Activated CD4-positive, CD25-positive, alpha-beta regulatory T cell (primary cell): ENCODE data around the gene SLC9A4.
"Not testable (repeated sequence)": the region's sequence is repeated elsewhere in the genome, so short reads cannot be mapped to it uniquely, and the experiment has no call there.

Experiments
- DNase-seq, 4 experiments: peaks; one replicate each; lab custom pipeline; 2025; lab: John Stamatoyannopoulos, UW

Gene SLC9A4

DNA sequence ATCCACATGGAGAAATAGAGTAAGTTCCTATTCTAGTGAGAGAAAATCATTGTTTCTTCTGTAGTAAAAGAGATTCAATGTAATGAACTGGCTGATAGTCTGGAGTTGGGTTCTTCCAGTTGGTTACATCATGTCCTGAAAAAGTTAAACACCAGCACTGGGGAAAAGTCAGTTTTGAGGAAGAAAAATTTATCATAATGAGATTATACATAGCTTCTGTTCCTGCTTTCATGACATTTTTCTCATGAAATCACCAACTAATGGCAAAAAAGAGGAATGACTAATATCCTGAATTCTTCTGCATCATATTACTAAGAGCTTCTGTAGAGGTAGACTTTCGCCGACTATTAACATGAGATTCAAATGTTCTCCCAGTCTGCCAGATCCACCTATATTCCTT is 77.1 kb downstream of the SLC9A4 start:
- DNase-seq: no peak

DNA sequence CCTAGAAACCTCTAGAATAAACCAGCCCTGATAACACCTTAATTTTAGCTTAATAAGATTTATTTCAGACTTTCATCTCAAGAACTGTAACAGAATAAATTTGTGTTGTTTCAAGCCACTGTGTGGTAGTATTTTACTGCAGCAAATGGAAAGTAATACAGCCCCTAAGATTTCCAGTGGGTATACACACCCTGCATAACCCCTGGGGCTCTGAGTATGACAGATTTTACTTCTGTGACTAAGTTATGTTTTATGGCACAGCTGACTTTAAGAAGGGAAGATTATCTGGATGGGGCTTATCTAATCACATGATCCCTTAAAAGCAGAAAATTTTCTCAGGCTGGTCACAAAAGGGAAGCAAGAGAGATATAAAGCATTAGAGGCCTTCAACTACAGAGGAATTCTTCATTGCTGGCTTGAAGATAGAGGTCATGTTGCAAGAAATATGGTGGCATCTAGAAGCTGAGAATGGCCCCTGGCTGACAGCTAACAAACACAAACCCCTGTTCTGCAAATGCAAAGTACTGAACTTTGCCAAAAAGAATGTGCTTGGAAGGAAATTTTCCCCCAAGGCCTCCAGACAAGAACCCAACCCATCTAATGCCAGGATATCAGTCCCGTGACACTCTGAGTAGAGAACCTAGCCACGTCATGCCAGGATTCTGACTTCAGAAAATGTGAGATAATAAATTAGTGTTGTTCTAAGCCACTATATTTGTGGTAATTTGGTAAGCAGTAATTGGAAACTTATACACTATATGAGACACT is 78.5 kb downstream of the SLC9A4 start:
- no peak for DNase-seq

DNA sequence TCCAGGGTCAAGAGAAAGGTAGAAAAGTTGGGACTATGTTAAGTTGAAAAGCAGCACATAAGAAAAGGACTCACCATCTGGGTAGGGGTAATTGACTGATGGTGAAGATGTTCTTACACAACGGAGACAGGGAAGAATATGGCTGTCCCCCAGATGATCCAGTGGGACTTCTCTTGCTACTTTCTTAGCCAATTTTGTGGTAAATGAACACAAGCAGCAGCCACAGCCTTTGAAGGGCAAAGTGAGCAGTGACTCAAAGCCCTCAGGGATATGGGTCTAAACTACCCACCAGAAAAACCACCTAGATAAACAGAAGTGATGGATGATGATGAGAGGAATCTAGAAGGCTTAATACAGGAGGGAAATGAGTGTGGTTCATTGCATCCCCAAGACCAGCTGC is 80.6 kb downstream of the SLC9A4 start:
- DNase-seq: no peak

DNA sequence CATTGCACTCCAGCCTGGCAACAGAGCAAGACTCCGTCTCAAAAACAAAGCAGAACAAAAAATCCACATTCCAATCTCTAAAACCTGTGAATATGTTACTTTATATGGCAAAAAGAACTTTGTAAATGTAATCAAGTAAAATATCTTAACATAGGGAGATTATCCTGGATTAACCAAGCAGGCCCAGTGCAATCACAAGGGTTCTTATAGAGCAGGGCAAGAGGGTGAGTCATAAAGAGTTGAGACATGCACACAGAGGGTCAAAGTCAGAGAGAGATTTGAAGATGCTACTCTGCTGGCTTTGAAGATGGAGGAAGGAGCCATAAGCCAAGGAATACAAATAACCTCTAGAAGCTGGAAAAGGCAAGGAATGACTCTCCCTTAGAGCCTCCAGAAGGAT is 85.4 kb downstream of the SLC9A4 start:
- no peak for DNase-seq

DNA sequence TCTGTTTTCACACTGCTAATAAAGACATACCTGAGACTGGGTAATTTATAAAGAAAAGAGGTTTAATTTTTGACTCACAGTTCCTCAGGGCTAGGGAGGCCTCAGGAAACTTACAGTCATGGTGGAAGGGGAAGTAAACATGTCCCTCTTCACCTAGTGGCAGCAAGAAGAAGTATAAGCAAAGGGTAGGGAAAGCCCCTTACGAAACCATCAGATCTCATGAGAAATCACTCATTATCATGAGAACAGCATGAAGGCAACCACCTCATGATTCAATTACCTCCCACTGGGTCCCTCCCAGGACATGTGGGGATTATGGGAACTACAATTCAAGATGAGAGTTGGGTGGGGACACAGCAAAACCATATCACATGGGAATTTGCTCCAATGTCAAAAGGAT is 89.5 kb downstream of the SLC9A4 start:
- DNase-seq: not testable (repeated sequence)

DNA sequence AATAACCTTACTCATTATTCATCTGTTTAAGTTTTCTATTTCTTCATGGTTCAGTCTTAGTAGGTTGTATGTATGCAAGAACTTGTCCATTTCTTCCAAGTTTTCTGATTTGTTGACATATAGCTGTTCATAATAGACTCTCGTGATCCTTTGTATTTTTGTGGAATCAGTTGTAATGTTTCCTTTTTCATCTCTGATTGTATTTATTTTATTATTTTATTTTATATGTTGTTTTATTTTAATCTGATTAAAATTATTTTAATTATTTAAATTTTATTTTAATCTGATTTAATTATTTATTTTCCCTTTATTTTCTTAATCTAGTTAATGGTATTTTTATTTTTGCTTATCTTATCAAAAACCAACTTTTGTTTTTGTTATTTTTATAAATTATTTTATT is 102.9 kb downstream of the SLC9A4 start:
- DNase-seq: no peak

DNA sequence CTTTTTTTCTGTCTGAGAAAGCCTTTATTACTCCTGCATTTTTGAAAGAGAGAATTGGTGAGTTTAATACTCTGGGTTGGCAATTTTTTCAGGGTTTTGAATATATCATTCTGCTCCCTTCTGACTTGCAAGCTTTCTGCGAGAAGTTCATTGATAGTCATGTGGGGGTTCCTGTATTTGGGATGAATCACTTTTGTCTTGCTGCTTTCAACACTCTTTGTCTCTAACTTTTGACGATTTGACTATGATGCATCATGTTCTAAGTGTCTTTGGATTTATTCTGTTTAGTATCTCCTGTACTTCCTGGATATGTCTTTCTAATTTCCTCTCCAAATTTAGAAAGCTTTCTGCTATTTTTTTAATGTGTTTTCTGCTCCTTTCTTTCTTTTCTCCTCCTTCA is 105.3 kb downstream of the SLC9A4 start:
- no peak for DNase-seq

DNA sequence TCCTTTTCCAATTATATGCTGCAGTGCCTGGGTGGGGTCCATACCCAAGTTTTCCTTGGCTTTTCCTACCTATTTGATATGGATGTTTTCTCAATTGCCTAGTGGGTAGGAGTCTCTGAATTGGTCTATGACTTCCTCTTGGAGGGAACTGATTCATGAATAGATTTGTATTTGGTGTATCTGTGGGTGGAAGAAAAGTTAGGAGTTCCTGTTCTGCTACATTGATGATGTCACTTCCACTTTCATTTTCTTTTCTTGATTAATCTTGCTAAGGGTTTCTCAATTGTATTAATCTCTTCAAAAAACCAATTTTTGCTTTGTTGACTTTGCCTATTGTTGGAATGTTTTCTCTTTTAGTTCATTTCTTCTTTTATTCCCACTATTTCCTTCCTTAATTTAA is 108.9 kb downstream of the SLC9A4 start:
- DNase-seq: no peak

DNA sequence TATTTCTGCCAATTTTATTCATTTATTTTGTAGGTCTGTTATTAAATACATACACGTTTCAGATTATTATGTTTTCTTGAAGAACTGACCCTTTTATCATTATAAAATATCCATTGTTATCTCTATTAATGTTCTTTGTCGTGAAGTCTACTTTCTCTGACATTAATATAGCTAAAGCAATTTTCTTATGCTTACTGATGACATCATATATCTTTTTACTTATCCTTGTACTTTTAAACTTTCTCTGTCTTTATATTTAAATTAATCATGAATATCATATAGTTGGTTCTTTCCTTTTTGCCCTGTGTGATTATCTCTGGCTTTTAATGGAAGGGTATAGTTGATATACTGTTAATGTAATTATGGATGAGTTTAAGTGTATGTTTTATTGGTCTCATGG is 109.8 kb downstream of the SLC9A4 start:
- DNase-seq: no peak
